Activated CD8-positive, alpha-beta memory T cell treated with anti-CD3 and anti-CD28 coated beads for 1 hour (primary cell): Measurements from ENCODE around the gene ADGB.
"Not testable (repeated sequence)": the region's sequence is repeated elsewhere in the genome, so short reads cannot be mapped to it uniquely, and the experiment has no call there.

Experiments
- DNase-seq, 2 donors: peaks; one replicate each; pipeline ENCODE4 v3.0.0-alpha.2; 2020; ENCODE audit warnings: low read depth in 1 of 2; ENCODE audit errors: extremely low read depth in 1 of 2

The ADGB gene

DNA sequence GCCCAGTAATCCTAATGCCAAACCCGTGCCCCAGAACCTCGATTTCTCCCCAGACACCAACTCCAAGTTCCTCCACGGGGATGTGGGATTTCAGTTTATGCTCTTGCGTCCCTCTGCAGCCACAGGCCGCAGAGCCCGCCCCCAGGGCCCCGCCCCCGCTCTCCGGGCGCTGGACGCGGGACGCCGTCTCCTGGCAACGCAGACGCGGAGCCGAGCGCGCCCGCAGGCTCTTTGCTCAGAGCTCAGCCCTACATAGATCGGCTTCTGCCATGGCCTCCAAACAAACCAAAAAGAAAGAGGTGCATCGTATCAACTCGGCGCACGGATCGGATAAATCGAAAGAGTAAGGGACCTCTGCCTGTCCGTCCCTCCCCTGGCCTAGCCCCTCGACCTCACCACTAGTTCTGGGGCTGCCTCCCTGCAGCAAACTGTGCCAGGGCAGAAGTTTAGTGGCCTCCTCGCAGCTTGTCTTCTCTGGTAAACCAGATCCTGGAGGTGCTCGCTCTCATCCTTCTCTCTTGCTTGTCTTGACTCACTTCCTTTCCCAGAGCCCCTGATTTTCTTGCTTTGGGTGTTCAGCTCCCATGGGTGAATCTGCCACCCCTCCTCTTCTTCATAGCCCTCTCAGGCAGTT is at the start of gene ADGB:
Gene ADGB, plus strand, starts transcription at position 201 of the 634 bp plus-strand sequence. Its CDS starts 69 bp downstream, at position 270.
- DNase-seq: no peak

DNA sequence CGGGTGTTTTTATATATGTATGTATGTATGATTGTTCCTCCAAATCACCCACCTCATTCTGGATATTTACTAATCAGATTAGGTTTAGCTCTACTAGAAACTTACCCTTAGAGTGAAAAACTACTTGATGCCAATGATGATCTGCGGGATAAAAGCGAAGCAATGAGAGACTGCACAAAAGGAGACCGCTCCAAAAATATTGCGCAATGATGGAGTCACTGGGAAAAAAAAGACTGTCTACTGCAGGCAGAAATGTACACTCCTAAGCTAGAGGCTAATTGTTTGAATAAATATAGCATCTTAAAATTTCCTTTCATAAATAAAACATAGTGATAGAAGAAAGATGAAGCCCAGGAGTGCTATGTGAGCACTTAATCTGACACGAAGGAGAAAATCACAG is 47.9 kb upstream of the ADGB start:
- no peak for DNase-seq

DNA sequence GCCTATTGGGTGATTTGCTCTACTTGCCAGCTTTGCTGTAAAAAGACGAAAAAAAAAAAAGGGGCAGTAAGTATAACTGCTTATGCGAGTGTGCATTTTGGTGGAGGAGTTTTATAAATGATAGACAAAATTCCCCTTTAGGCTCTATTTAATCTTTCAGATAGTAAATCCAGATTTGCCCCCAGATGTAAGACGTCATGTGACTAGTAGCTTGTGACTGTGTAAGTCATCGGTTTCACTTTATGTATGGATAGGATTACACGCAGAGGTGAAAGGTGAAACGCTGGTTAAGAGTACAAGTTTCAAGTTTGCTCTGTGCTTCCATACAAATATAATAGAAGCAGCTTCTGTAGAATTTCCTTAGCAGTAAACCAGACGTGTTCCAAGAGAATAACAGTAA is 47.2 kb upstream of the ADGB start:
- DNase-seq: no peak

DNA sequence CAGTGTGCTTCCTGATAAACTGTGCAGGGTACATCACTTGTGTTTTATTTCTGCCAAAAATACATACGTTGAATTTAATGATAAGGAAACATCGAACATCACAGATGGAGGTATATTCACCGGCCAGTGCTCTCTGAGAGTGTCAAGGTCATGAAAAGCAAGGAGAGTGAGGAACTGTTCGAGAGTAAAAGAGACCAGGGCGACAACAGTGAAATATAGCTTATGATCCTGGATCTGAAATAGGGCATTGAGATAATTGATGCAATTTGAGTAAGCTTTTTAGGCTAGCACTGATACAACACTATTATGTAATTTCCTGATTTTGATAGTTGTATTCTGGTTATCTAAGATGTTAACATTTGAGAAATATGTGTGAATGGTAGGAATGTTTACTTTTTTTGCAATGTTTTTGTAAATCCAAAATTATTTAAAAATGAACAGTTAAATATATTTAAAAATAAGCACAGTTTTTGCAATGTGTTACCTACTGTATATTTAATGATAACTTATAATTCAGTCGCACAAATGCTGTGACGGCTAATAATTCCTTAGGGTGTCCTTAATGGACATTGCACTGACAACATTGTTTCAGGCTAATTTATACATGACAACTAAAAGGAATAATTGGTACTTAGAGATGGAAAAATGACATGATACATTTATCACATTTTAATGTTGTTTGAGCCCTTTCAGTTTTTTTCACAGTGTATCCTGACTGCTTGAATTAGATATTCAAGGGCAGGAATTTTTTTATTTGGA is 45.2 kb upstream of the ADGB start:
- DNase-seq: no peak

DNA sequence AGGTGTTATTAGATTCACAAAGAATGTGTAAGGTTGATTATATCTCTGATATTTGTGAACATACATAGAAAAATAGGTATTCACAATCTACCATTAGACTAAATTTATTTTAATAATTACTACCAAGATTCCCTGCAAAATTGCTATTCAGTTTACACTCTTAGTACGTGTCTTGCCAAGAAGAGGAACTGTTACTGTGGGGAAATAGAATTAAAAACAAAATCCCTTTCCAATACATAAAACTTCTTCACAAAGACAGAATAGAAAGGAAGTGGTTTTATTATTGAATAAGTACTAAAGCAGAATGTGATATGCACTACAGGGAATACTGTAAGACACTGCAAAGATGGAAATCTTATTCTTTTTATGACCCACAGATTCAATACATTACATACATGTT is 38.2 kb upstream of the ADGB start:
- no peak for DNase-seq

DNA sequence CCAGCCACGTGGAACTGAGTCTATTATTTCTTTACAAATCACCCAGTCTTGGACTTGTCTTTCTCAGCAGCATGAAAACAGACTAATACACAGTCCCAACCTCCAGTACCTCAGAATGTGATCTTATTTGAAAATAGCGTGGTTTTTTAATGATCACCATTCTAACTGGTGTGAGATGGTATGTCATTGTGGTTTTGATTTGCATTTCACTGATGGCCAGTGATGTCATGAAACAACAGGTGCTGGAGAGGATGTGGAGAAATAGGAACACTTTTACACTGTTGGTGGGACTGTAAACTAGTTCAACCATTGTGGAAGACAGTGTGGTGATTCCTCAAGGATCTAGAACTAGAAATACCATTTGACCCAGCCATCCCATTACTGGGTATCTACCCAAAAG is 32.1 kb upstream of the ADGB start:
- DNase-seq: not testable (repeated sequence)

DNA sequence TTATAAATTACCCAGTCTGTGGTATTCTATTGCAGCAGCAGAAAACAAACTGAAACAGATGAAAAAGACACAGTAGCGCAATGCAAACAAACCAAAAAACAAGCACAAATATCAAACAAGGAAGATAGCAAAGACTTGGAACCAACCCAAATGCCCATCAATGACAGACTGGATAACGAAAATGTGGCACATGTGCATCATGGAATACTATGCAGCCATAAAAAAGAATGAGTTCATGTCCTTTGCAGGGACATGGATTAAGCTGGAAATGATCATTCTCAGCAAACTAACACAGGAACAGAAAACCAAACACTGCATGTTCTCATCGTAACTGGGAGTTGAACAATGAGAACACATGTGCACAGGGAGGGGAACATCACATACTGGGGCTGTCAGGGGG is 30.2 kb upstream of the ADGB start:
- DNase-seq: not testable (repeated sequence)

DNA sequence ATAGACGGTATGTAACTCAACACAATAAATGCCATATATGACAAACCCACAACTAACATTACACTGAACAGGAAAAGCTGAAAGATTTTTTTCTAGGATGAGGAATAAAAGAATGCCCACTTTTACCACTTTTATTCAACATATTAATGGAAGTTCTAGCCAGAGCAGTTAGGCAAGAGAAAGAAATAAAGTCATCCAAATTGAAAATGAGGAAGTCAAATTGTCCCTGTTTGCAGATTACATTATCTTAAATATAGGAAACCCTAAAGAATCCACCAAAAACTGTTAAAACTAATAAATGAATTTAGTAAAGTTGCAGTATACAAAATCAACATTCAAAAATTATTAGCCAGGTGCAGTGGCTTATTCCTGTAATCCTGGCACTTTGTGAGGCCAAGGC is 24.6 kb upstream of the ADGB start:
- DNase-seq: no peak

DNA sequence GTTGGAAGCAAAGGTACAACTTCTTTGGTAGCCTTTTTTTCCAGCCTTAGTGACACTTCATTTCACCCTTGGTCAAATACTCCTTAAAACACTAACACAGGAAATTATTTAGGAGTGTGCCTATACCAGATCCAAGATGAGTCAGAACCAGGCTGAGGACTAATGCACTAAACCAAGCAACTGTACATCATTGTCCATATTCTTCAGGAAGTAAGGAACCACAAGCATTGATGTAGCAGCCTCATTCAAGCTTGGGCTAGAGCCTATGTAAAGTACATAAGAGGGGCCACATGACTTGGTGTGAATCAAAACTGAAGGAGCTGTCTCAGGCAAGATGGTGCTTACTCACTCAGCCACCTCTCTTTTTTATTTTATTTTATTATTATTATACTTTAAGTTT is 20.7 kb upstream of the ADGB start:
- DNase-seq: no peak

DNA sequence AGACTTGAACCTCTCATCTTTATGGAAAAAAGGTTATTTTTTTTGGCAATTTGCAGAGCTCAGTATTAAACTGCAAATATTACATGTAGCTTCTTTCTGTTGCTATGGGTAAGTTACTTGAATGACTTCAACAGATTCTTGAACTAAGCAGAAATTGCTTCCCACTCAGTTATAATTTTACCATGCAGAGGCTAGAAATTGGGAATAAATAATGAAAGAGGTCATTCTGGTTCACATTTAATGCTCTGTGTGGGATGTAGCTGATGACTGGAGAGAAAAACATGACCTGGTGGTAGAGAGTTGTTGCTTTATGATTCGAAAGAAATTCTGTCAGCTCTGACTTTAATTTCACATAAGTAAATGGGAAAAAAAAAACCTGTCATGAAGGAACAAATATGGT is 16.8 kb upstream of the ADGB start:
- no peak for DNase-seq

DNA sequence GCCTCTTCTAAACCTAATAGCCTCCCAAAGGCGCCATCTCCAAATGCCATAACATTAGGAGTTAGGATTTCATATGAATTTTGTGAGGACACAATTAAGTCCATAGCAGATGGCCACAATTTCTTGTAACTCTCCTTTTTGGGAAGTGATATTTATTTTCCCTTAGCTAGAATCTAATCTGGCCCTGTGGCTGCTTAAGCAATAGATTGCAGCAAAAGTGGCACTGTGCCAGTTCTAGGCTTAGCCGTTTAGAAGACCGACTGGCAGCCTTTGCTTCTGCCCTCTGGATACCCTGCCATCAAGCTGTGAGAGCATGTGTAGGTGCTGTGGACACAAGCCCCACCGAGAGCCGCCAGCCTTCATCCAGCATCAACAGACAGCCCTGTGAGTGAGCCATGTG is 15.9 kb upstream of the ADGB start:
- no peak for DNase-seq

DNA sequence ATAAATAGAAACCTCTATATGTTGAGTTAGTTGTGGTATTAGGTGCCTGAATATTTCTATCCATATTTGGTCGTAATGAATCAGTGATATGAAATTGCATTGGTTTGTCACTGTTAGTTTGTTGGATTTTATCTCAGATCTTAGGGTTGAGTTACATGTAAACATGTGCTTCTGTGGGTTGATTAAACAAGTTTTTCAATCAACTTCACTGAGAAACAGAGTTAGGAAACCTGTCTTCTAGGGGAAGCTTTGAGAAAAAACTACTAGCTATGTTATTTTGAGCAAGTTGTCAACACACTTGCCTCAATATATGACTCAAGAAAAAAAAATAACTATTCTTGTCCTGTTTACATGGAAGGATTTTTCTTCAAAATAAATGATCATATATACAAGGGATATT is 14.8 kb upstream of the ADGB start:
- no peak for DNase-seq

DNA sequence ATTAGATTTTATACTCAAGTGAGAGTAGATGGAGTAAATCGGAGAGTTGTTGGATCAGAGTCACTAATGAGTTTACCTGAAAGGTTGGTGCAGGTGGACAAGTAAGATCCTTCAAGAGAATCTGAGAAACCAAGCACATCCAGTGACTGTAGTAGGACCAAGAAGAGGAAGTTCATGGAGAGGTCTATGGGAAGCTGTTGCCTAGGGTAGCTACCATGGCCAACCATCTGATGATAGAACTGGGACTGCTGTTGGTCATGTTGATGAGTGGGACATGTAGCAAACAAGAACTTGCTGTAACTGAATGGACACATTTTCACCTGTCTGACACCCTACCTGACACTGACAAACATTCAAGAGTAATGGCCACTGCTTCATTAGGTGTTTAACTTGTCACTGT is 11.3 kb upstream of the ADGB start:
- DNase-seq: no peak

DNA sequence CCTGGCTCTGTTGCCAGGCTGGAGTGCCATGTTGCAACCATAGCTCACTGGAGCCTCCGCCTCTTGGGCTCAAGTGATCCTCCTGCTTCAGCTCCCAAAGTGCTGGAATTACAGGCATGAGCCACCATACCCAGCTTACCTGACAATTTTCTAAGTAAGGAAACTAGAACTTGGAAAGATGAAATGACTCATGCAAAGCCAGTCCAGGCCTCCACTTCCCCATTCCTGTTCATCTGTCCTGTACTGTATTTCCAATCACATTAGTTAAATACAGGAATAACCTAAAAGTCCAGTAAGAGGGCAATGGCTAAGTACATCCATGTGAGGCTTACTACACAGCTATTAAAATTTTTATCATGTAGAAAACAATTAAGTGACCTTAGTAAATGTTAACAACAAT is 8.3 kb upstream of the ADGB start:
- no peak for DNase-seq

DNA sequence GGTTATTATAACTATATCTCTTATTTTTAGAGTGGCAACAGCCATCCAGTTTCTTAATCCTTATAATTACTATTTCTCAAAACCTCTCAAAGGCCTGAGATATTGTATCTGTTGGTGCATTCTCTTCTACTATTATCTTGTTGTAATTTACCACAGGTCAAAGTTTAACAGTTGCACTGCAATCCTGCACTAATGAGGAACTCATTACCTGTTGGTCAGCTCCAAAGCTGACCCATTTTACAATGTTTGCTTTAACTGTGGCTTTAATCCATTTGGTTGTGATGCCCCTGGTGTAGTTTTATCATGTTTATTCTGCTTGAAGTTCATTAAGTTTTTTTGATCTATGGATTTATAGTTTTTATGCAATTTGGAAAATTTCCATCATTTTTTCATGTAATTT is 6.3 kb upstream of the ADGB start:
- DNase-seq: no peak

DNA sequence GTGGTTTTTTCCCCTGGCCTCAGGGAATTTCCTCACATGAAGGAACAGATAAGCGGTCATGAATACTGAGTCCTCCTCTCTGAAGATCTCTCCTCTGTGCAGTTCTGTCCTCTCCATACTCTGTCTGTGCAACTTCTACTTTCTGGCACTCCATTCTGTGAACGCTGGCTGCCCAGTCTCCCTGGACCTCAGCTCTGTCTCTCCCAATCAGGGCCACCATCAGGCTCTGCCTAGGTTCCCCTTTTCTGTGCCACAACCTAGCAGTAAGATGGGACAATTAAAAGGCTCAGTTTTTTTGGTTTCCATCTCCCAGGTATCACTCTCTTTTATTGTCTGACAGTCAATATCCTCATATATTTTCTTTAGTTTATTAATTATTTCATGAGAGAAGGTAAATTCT is 4.8 kb upstream of the ADGB start:
- no peak for DNase-seq

DNA sequence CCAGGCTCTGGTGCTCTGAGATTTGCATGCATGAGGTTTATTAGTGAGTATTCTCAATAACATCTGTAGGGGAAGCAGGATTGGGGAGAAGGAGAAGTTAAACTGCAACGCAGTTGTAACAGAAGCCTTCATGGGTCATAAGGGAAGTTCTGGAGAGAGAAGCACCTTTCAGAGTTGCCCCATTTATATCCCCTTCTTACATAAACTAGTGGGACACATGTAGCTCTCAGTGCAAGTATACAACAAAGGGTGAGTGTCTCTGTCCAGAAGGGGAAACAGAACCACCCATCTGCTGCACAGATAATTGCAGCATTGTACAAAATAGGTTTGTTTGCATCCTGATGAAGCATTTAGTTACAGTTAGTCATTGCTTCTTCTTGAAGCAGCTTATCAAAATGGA is 4.3 kb upstream of the ADGB start:
- DNase-seq: no peak

DNA sequence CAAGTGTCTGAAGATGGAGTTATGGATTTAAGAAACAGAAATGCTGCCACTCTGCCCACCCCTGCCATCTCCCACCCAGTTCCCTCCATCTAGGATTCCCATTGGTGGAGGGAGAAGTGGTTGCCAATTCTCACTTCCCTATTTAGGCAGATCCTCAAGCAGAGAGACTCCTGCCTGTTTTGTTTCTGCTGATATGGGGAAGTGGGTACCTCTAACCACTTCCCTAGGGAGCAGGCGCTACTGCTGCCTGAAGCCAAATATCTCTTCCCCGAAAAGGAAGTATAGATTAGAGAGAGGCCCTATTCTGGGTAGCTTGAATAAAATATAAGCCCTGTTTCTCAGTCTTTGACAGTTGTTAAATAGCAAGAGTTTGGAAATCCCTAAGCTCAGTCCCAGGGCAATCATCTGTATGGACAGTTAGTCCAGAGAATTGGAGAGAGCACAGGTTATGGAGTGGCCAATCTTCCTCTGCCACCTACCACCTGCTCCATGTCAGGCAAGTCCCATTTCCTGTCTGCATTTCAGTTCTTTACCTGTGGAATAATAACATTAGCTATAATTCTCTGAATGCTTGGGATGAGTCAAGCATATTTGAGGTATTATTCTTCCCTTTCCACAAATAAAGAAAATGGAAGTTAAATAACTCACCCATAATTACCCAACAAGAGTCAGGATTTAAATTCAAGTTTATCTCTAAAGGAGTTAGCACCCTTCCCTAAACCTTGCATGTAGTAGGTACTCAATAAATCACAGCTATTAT is 2.6 kb upstream of the ADGB start:
- no peak for DNase-seq

DNA sequence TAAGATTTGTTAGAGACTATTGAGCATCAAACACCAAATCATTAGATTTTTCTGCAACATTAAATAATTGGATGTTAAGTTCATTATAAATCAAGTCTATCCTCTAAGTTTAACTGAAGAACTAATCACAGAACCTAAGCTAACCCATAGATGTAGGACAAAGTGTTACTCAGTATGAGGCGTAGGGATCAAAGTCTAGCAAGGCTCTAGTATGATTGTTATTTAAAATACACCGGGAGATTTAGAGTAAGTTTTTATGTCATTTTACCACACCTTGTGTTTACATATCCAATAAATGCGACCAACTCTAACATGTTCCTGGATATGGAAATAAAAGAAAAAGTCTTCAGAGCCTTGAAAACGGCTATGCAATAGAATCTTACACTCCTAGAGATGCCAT is 2.6 kb downstream of the ADGB start:
- DNase-seq: no peak

DNA sequence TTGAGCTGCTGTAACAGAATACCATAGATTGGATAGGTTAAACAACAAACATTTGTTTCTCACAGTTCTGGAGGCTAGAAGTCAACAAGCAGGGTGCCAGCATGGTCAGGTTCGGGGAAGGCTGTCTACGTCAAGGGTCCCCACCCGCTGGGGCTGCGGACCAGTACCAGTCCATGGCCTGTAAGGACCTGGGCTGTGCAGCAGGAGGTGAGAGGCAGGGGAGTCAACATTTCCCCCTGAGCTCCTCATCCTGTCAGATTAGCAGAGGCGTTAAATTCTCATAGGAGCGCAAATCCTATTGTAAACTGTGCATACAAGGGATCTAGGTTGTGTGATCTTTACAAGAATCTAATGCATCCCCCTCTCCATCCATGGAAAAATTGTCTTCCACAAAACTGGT is 3.8 kb downstream of the ADGB start:
- no peak for DNase-seq

DNA sequence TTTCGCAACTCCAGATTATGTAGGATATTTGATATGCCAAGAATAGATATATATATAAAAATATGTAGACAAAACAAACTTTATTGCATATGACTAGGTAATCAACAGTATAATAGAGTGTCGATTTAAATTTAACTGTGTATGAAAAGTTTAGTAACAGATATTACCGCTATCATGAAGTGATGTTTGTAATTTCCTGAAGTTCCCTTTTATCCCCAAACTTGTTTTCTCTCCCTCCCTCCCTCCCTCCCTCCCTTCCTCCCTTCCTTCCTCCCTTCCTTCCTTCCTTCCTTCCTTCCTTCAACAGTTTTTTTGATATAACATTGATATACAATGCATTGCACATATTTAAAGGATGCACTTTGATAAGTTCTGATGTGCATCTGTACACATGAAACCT is 15.2 kb downstream of the ADGB start:
- no peak for DNase-seq

DNA sequence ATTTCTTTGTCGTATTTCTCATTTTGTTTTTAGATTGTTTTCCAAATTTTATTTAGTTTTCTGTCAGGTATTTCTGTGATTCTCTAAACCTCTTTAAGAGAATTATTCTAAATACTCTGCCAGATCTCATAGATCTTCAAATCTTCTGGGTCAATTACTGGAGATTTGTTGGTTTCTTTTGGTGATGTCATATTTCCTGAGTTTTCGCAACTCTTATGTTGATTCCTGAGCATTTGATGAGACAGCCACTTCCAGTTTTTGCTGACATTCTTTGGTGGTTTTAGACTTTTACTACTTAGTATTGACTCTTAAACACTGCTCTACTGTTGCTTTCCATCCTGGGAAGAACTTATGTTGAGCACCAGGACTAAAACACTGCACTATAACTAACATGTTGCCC is 21.9 kb downstream of the ADGB start:
- no peak for DNase-seq
